Thyroid gland (tissue), 4 donors: ENCODE results near the gene LRFN3.

ENCODE experiments used
- POLR2A ChIP-seq, 2 donors: fragments of 450-650 bp; IDR thresholded peaks; one replicate each; pipeline ENCODE4 v1.6.1; 2017; ENCODE audit warnings: antibody characterized with exemption in 2 of 2, mild to moderate bottlenecking in 2 of 2, moderate library complexity in 1 of 2
- TF ChIP-seq, protein P1 (sequence below), 6 experiments: fragments of 200-600 bp in 3 of 6; fragments of 450-650 bp in 3 of 6; sonication (generic) in 3 of 6; IDR thresholded peaks; one replicate each; pipeline ENCODE4 v1.5.1; 2016 to 2019; ENCODE audit warnings: antibody characterized with exemption in 6 of 6, mild to moderate bottlenecking in 2 of 6, inconsistent platforms in 1 of 6, moderate library complexity in 1 of 6

GRCh38 chr19:35902870-35903475, 33.2 kb upstream of the LRFN3 start:
- TF ChIP-seq, protein P1, sequence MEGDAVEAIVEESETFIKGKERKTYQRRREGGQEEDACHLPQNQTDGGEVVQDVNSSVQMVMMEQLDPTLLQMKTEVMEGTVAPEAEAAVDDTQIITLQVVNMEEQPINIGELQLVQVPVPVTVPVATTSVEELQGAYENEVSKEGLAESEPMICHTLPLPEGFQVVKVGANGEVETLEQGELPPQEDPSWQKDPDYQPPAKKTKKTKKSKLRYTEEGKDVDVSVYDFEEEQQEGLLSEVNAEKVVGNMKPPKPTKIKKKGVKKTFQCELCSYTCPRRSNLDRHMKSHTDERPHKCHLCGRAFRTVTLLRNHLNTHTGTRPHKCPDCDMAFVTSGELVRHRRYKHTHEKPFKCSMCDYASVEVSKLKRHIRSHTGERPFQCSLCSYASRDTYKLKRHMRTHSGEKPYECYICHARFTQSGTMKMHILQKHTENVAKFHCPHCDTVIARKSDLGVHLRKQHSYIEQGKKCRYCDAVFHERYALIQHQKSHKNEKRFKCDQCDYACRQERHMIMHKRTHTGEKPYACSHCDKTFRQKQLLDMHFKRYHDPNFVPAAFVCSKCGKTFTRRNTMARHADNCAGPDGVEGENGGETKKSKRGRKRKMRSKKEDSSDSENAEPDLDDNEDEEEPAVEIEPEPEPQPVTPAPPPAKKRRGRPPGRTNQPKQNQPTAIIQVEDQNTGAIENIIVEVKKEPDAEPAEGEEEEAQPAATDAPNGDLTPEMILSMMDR (IDR thresholded peaks at IDR 0.05): no peak
- no peak for TF ChIP-seq POLR2A (IDR thresholded peaks at IDR 0.05)
